HG02642 (cell line): Measurements from ENCODE around the gene CYP19A1.
"Not testable (repeated sequence)": the region's sequence is repeated elsewhere in the genome, so short reads cannot be mapped to it uniquely, and the experiment has no call there.

Experiments used
- ATAC-seq: cut with Tn5 transposase; IDR thresholded peaks from one replicate; pipeline ENCODE4 v1.9.1; 2021; ENCODE audit warnings: mild to moderate bottlenecking; ENCODE audit not compliant: unreplicated experiment, poor library complexity

The CYP19A1 gene

DNA sequence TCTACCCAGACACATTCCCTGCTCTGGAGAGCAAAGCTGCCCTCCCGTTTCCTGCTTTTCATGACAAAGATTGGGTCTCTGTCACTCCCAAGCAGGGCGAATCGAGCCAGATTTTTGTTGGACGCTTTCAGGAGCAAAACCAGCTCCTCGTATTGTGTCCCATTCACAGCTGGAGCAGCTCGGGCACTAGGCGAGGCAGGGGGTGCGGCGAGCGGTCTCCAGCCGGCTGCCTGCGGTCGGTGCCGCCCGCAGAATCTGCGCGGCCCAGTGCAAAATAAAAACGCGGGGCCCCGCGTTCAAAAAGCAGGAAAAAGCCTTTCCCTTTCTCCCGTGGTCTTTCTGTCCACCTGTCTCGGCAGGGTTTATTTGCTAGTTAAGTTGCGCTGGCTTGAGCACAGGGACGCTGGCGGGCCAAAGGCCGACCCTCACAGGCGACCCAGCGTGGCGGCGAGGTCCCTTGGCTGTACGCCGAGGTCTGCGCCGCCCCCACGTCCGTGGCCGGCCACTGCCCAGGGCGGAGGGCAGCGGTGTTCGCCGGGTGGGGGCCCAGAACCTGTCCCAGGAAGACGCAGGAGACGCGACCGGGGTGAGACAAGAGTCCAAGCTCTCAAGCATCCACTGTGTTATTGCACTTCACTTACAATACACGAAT is 71.2 kb downstream of the CYP19A1 start:
- ATAC-seq, result no peak

DNA sequence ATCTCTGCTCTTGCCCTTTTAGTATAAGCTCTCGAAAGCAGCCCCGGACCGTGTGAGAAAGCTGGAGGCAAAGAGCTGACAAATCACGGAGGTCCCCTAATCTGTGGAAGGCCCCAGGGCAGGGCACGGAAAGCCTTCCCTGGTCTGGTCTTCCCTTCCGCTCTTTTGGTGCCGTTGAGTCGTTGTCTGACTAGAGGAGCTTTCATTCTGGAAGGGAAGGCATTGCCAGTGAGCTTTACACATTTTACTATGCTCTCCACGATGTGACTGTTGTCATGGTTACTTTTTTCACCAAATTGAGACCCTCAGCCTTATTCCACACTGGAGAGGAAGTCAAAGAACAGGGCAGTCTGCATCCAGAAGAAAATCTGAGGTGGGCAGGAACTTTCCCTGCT is 71.7 kb downstream of the CYP19A1 start:
- no peak for ATAC-seq

DNA sequence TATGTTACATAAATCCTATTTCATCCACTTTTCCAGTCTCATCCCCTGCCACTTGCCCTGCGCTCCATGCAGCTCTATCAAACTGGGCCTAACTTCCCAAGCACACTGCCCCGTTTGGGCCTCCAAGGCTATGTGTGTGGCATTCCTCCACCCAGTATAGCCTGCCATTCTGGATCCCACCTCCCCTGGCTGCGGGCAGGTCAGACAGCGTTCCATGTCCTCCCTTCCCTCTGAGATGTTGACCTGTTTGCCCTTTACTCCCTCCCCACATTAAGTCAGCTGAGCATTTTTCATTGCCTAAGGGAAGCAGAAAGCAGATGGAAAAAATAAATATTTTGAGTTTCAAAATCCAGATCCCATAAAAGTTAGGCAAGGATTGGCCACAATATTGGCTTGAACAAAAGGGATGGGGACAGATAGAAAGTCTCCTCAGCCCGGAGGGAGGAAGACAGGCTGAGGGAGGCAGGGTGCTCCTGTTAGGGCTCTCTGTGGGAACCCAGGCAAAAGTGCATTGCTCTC is 73.3 kb downstream of the CYP19A1 start:
- no peak for ATAC-seq

DNA sequence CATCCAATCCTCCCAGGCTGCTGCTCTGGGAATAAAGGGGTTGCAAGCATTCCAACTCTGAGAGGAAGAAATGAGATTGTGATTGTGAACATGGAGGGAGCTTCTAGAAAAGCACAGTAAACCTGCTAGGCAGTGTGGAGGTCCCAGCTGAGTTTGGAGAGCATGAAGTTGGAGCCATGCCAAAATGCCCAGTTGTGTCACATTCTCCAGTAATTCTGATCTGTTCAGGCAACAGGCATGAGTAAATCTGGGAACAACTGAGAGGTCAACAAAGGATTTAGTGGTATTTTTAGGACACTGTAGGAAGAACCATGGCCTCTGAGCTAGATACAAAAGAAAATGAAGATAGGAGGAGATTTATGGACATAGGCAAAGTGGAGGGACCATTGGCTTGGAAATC is 74.7 kb downstream of the CYP19A1 start:
- ATAC-seq, result no peak

DNA sequence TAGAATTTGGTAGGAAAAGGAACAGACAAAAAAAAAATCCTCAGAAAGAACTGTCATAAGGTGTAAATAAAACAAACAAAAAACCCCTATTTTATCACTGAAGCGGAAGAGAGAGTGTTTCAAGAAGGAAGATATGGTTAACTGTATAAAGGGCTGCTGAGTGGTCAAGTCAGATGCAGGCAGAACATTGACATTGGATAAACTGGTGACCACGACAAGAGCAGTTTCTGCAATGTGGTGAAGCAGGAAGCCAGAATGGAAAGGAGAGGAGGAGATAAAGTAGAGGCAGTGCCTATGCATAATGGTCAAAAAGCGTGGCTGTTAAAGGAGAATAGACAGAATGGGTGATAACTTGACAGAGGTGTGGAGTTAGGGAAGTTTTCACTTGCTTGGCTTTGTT is 75.3 kb downstream of the CYP19A1 start:
- no peak for ATAC-seq

DNA sequence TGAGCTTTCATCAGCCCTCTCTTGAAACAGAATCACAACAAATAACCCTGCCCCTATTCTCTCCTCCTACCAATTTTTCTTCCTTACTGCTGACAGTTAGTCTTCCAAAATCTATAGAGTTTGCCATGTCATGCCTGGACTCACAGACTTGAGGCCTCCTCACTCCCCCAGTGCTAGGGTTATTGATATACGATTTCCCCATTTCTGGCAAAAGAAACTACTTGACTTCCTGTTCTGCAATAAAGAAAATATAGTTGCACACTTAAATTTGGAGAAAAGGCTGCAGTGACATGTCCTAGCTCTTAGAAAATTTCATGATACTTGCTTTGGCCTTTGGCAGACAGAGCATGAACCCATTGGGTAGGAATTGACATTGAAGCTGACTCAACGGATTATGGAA is 75.9 kb downstream of the CYP19A1 start:
- ATAC-seq, result no peak

DNA sequence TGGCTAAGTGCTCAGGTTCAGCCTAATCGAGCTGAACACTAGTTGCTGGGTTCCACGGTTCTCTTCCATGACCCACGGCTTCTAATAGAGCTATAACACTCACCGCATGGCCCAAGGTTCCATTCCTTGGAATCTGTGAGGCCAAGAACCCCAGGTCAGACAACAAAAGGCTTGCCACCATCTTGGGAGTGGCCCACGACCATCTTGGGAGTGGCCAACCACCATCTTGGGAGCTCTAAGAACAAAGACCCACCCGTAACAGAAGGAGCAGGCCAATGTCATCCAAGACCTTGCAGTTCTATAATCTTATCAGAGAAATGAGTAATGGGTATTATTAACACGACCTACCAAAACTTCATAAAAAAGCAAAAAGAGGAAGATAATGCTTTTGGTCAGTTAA is 77.3 kb downstream of the CYP19A1 start:
- not testable (repeated sequence) for ATAC-seq

DNA sequence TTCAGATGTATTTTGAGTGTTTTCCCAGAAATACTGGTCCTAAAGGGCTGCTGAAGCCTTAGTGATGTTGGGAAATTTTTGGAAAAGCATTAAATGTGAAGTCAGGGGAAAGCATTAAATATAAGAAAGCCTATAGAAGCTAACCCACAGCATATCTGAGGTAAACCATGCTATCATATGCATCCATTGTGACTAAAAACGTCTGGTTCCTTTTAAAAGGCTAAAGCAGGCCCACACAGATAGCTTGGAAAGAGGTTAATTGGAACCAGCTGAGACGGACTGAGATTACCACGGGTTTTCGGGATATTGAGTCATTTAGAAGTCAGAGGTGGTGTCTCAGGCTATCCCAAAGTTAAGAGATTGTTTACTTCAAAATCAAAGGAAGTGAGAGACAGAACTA is 78.2 kb downstream of the CYP19A1 start:
- ATAC-seq, result no peak

DNA sequence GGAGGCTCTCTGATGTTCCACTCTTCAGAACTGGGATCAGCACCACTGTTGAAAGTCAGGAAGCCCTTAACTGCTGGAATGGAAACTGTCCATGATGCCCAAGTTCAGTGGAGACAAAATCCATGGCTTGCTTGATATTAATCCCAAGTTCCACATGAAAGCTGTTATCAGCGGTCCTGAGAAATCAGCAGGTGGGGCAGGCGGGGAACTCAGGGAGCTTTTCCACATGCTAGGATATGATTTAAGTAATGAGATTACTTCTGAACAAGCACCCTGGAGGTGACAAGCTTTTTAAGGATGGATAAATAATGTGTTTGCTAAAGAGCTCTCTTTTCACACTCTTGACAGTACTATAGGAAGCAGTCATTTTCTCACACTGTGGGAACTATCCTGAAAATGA is 82.9 kb downstream of the CYP19A1 start:
- ATAC-seq, result no peak

DNA sequence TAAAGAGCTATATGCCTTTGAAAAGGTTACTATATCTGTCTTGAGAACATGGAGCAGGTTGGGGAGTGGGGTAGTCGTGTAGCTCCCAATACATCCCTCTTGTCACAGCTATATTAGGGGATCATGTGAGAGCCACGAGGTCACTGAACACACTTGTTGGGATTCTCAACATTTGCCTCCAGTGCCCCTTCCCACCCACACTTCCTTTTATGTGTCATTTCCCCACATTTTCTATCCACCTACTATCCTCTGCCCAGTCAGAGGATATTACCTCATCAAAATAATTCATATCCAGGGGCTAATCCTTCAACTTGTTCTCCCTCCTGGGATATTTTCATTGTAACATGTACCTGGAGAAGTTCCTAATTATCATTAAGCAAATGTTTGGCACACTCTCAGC is 85.0 kb downstream of the CYP19A1 start:
- ATAC-seq, result no peak

DNA sequence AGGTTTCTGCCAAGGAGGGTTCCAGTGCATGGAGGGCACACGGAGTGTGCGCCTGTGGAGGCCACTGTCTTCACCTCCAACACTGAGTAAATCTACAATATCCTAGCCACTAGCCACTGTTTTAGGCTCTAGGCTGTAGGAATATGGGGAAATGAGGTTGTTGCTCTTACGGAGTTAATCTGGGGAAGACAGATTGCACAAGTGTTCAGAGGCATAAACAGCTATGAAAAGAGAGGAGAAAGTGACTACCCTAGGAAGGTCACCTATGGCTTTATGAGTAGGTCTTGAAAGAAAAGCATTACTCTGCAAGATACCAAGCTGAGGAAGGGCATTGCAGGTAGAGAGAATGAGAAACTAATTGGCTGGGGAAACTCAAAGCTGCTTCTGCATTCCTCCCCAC is 85.7 kb downstream of the CYP19A1 start:
- no peak for ATAC-seq

DNA sequence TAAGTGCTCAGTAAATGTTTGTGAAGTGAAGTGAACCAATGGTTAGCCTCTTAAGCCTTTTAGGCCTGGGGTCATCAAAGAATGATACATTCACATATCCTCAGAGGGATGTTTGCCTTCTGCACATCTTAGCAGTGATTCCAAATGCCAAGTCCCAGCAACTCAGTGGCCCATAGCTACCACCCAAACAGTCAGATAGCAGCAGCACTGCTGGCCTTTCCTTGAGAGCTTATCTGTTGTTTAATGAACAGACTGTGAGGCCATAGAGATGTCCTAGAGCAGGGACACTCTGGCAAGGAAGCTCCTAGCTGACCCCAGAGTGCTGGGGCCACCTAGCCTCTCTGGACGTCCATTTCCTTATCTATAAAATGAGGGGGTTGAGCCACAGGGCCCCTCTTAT is 86.8 kb downstream of the CYP19A1 start:
- ATAC-seq, result no peak

DNA sequence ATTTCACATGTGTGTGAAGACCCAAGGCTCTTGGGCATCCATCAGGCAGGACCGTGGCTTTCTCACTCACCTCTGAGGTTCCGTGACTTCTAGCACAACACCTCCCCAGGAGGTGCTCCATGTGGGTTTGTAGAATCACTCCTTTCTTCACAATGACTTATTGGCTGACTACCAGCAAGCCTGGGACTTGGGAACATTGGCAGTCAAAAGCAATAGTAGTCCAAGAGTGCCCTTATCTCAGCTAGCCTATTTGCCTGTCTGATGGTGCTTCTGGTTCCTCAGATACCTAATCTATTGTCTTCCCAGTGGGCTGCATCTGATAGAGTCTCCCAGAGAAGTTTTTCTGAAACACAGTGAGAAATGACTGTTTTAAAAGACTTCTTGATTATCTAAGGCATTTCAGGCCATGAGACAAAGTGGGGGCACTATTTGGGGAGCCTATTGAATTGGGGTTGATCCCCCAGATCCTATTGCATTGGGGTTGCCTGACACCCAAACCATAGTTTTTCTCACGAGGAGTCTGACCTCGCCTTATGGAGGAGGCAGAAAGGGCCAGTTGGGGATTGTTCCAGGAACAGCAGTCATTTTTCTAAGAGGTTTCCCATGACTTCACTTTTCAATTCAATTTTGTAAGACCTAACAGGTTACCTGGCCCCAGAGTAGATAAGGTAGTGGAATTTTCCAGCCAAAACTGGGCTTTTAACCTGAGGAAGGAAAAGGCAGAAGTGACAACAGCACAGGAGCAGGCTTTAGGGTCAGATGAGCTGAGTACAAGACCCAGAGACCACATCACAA is 88.0 kb downstream of the CYP19A1 start:
- ATAC-seq, result no peak

DNA sequence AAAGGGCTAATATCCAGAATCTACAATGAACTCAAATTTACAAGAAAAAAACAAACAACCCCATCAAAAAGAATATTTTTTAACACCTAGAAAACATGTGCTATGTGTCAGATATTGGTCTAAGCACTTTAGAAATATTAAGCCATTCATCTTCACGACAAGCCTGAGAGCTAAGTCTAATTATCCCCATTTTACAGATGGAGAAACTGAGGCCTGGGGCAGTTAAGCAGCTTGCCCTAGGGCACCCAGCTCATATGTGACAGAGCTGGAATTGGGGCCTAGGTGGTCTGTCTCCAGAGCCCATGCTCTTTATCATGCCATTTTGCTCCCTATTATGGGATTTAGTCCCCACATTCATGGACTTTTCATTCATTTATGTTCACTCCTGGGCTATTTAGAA is 92.8 kb downstream of the CYP19A1 start:
- ATAC-seq, result no peak

DNA sequence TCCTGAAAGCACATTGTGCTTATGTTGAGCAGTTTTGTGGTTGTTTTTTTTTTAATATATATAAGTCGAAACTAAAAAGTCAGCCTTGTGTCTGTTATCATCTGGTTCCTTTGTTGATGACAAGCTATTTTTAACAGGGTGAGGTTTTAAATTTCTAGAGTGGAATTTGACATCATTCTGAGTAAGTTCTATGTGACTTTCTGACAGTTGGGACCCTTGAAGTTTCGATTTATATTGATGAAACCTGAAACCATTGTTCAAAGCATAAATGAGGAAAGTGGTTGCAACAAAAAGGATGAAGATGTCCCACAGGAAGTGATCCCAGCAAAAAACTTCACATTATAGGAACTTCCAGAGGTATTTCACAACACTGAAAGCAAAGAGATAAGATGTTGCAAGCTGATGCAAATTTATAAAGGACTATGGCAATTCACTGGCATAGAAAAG is 94.0 kb downstream of the CYP19A1 start:
- ATAC-seq, result no peak

DNA sequence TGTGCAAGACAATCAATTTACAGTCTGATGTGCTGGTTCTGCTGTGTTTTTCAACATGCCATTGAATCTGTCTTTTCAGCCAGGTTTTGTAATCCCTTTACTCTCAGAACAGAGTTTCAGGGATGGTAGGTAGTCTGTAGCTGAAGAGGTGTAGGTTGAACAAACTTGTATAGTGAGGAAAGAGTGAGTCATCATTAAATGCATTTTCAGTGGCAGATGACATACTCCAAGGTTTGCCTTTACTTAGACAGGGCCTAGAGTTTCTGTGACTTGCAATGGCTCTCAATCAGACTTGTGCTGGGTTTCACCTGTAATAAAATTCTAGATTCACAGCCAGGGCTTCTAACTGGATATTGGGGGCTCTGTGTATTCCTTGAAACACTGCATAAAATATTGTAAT is 94.6 kb downstream of the CYP19A1 start:
- ATAC-seq, result no peak

DNA sequence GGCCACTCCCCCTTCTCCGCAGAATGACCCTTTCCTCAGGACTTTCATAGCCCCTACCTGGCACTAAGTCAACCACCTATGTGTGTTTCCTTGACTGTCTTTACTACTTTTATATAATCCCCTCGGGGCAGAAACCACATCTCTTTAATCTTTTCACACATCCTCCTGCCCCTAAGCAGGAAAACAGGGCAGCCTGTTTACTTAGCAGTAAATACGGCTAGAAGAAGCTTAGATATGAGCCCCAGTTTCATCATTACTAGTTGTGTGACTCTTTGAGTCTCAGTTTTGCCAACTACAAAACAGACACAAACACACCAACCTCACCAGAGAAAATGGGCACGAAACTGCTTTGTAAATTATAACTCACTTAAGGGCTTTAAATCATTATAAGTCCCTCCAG is 98.3 kb downstream of the CYP19A1 start:
- no peak for ATAC-seq

DNA sequence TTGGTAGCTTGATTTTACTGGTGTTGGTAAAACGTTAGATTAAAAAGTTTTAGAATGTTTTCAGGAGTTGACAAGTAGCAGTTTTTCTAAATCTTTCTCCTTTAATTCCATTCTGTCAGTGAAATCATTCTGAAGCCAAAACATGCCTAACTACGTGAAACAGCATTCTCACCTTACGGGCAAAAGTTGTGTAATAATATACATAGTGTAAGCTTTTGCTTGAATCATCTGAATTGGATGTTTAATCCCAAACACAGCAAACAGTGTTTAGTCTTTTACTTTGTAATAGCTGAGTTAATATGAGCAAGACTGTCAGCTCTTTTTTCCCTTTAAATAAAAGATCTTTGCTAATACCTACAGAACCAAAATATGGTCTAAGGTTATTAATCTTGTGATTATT is 100.6 kb downstream of the CYP19A1 start:
- ATAC-seq, result no peak

DNA sequence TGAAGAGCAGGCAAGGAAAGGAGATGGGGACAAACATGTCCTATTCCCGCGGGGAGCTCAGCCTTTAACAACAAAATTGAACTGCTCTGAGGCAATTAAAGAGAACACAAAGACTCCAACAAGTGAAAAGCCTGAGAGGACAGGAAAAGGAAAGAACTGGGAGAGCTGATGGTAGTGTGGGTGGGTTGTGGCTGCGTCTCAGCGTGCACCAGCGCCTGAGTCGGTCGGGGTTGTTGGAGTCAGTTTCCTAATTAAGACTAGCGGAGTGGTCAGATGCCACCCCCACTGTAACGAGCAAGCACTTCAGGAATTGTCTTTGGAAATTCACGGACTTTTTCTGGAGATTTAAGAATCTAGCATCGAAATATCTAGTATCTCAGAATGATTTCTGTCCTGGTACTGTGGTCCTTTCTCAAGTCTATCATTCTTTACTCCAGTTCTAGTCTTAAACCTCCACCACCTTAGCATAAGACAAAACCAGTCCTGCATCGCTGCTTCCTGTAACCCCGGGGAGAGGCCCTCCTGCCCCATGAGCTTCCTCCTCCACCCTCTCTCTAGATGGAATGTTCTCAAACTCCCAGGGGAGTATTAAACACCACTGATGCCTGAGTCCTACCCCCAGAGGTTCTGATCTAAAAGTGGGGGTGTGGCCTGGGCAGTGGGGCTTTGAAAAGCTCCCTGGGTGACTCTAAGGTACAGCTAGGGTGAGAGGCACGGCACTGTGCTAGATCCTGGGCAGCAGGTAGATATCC is 104.0 kb downstream of the CYP19A1 start:
- no peak for ATAC-seq

DNA sequence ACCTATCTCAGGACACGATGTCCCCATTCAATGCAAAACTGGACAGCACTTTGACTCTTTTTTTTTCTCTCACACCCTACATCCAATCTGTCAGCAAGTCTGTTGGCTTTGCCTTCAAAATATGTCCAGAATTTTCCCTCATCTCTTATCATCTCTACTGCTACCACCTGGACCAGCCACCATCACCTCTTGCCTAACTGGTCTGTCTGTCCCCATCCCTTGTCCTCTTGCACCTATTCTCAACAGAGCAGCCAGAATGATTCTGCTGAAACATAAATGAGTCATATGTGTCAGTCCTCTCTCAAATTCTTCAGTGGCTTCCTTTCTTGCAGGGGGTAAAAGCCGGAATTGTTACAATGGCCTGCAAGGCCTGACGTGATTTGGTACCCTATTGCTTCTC is 105.8 kb downstream of the CYP19A1 start:
- ATAC-seq, result no peak

DNA sequence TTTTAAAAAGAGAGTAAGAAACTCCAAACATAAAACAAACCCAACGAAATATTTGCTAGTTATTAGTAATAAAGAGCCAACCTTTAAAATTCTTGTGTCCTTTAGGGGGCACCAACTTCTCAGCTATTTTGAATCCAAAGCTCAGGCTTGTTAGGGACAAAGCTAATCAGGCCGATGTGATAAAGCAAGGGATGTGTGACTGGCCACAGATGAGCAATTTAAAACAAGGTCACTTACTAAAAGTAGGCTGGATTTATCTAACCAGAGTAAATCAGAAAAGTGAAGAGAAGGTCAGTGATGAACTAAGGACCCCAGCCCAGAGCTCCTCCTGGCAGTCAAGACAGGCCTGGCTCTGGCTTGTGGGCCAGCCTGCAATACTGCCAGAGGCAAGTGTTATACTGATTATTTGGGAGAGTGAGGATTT is 108.5 kb downstream of the CYP19A1 start:
- no peak for ATAC-seq
